ENCODE measurements around the gene COX10.

COX10 gene

GRCh38 chr17:14060706-14061105, 8.6 kb upstream of the COX10 start:
- TF ChIP-seq EZH2 (IDR thresholded peaks at IDR 0.05): no peak
- no peak for TF ChIP-seq FOXP2 (optimal IDR thresholded peaks at IDR 0.05; ENCODE audit: control extremely low read depth, extremely low read length, insufficient read depth)
- no peak for TF ChIP-seq POLR2AphosphoS5 (IDR thresholded peaks at IDR 0.05; ENCODE audit: borderline replicate concordance, low read depth, low read length)
- Histone ChIP-seq H3K9me3 (ENCODE audit: low read depth, low read length) (no peaks in the 10 kb centered on the region), H3K27ac (no peak overlapping the region), H3K36me3 (ENCODE audit: insufficient read depth, low read length) (peaks cover 18% of the 10 kb centered on the region), H3K9ac (ENCODE audit: insufficient read length) (no peak overlapping the region), H3K4me3 (no peak overlapping the region)
- no peak for DNase-seq (ENCODE audit: low read depth, low spot score)

- Histone ChIP-seq H3K4me3 (no peak overlapping the region), H3K36me3 (ENCODE audit: insufficient read depth, low read length) (peaks cover 28% of the 10 kb centered on the region), H3K27ac (no peak overlapping the region), H3K9me3 (ENCODE audit: low read depth, low read length) (no peaks in the 10 kb centered on the region), H3K9ac (ENCODE audit: insufficient read length) (no peak overlapping the region)
- DNase-seq (ENCODE audit: low read depth, low spot score): no peak
- no peak for TF ChIP-seq FOXP2 (optimal IDR thresholded peaks at IDR 0.05; ENCODE audit: control extremely low read depth, extremely low read length, insufficient read depth)
- TF ChIP-seq EZH2 (IDR thresholded peaks at IDR 0.05): no peak
- TF ChIP-seq POLR2AphosphoS5 (IDR thresholded peaks at IDR 0.05; ENCODE audit: borderline replicate concordance, low read depth, low read length): no peak
Measured at GRCh38 chr17:14061666-14062560, 7.4 kb upstream of the COX10 start.

GRCh38 chr17:14067347-14067746, 2.0 kb upstream of the COX10 start:
- Histone ChIP-seq H3K9me3 (ENCODE audit: low read depth, low read length) (no peaks in the 10 kb centered on the region), H3K9ac (ENCODE audit: insufficient read length) (no peak overlapping the region), H3K36me3 (ENCODE audit: insufficient read depth, low read length) (peaks cover 25% of the 10 kb centered on the region), H3K27ac (no peak overlapping the region), H3K4me3 (no peak overlapping the region)
- DNase-seq (ENCODE audit: low read depth, low spot score): no peak
- TF ChIP-seq FOXP2 (optimal IDR thresholded peaks at IDR 0.05; ENCODE audit: control extremely low read depth, extremely low read length, insufficient read depth) (no peak), EZH2 (IDR thresholded peaks at IDR 0.05) (no peak), POLR2AphosphoS5 (IDR thresholded peaks at IDR 0.05; ENCODE audit: borderline replicate concordance, low read depth, low read length) (no peak)

GRCh38 chr17:14068542-14069250, 608 bp upstream of the COX10 start:
- no peak overlapping the region for H3K27ac ChIP-seq
- TF ChIP-seq EZH2 (IDR thresholded peaks at IDR 0.05) (no peak), POLR2AphosphoS5 (IDR thresholded peaks at IDR 0.05; ENCODE audit: borderline replicate concordance, low read depth, low read length) (no peak), FOXP2 (optimal IDR thresholded peaks at IDR 0.05; ENCODE audit: control extremely low read depth, extremely low read length, insufficient read depth) (no peak)
- no peaks in the 10 kb centered on the region for H3K9me3 ChIP-seq (ENCODE audit: low read depth, low read length)
- peak overlapping the region; percentile 99 for H3K9ac ChIP-seq (ENCODE audit: insufficient read length)
- peaks cover 25% of the 10 kb centered on the region for H3K36me3 ChIP-seq (ENCODE audit: insufficient read depth, low read length)
- H3K4me3 ChIP-seq: peak overlapping the region; percentile 99
- no peak for DNase-seq (ENCODE audit: low read depth, low spot score)

GRCh38 chr17:14070344-14070984, 1.2 kb downstream of the COX10 start:
- peaks cover 26% of the 10 kb centered on the region for H3K36me3 ChIP-seq (ENCODE audit: insufficient read depth, low read length)
- no peak overlapping the region for H3K27ac ChIP-seq
- H3K9me3 ChIP-seq (ENCODE audit: low read depth, low read length): no peaks in the 10 kb centered on the region
- peak overlapping the region; percentile 99 for H3K9ac ChIP-seq (ENCODE audit: insufficient read length)
- DNase-seq (ENCODE audit: low read depth, low spot score): no peak
- H3K4me3 ChIP-seq: peak overlapping the region; percentile 99
- TF ChIP-seq FOXP2 (optimal IDR thresholded peaks at IDR 0.05; ENCODE audit: control extremely low read depth, extremely low read length, insufficient read depth) (no peak), POLR2AphosphoS5 (IDR thresholded peaks at IDR 0.05; ENCODE audit: borderline replicate concordance, low read depth, low read length) (no peak), EZH2 (IDR thresholded peaks at IDR 0.05) (no peak)

GRCh38 chr17:14072881-14073280, 3.6 kb downstream of the COX10 start:
- H3K27ac ChIP-seq: no peak overlapping the region
- TF ChIP-seq POLR2AphosphoS5 (IDR thresholded peaks at IDR 0.05; ENCODE audit: borderline replicate concordance, low read depth, low read length) (no peak), FOXP2 (optimal IDR thresholded peaks at IDR 0.05; ENCODE audit: control extremely low read depth, extremely low read length, insufficient read depth) (no peak), EZH2 (IDR thresholded peaks at IDR 0.05) (no peak)
- DNase-seq (ENCODE audit: low read depth, low spot score): no peak
- no peaks in the 10 kb centered on the region for H3K9me3 ChIP-seq (ENCODE audit: low read depth, low read length)
- no peak overlapping the region for H3K4me3 ChIP-seq
- H3K36me3 ChIP-seq (ENCODE audit: insufficient read depth, low read length): peaks cover 24% of the 10 kb centered on the region
- H3K9ac ChIP-seq (ENCODE audit: insufficient read length): no peak overlapping the region

- no peak overlapping the region for H3K27ac ChIP-seq
- TF ChIP-seq FOXP2 (optimal IDR thresholded peaks at IDR 0.05; ENCODE audit: control extremely low read depth, extremely low read length, insufficient read depth) (no peak), EZH2 (IDR thresholded peaks at IDR 0.05) (no peak), POLR2AphosphoS5 (IDR thresholded peaks at IDR 0.05; ENCODE audit: borderline replicate concordance, low read depth, low read length) (no peak)
- H3K9me3 ChIP-seq (ENCODE audit: low read depth, low read length): no peaks in the 10 kb centered on the region
- DNase-seq (ENCODE audit: low read depth, low spot score): no peak
- no peak overlapping the region for H3K4me3 ChIP-seq
- H3K9ac ChIP-seq (ENCODE audit: insufficient read length): no peak overlapping the region
- H3K36me3 ChIP-seq (ENCODE audit: insufficient read depth, low read length): peaks cover 38% of the 10 kb centered on the region
Measured at GRCh38 chr17:14078027-14078426, 8.7 kb downstream of the COX10 start.

- Histone ChIP-seq H3K9me3 (ENCODE audit: low read depth, low read length) (no peaks in the 10 kb centered on the region), H3K36me3 (ENCODE audit: insufficient read depth, low read length) (peaks cover 29% of the 10 kb centered on the region), H3K27ac (no peak overlapping the region), H3K9ac (ENCODE audit: insufficient read length) (no peak overlapping the region), H3K4me3 (no peak overlapping the region)
- DNase-seq (ENCODE audit: low read depth, low spot score): no peak
- no peak for TF ChIP-seq FOXP2 (optimal IDR thresholded peaks at IDR 0.05; ENCODE audit: control extremely low read depth, extremely low read length, insufficient read depth)
- TF ChIP-seq POLR2AphosphoS5 (IDR thresholded peaks at IDR 0.05; ENCODE audit: borderline replicate concordance, low read depth, low read length): no peak
- no peak for TF ChIP-seq EZH2 (IDR thresholded peaks at IDR 0.05)
Measured at GRCh38 chr17:14080847-14081251, 11.5 kb downstream of the COX10 start.

All from SK-N-MC (cell line).